GM23248 (cell line): ENCODE measurements around the gene CACNA2D2.

ENCODE experiments used
- EZH2 ChIP-seq: fragments of 200-600 bp; sonication (generic); IDR thresholded peaks from 2 replicates; pipeline ENCODE4 v1.6.1; 2018; ENCODE audit warnings: antibody characterized with exemption, mild to moderate bottlenecking; ENCODE audit not compliant: insufficient read depth, poor library complexity, severe bottlenecking
- EZH2phosphoT487 ChIP-seq: fragments of 200-600 bp; sonication (generic); IDR thresholded peaks from 2 replicates; pipeline ENCODE4 v1.6.1; 2018; ENCODE audit warnings: antibody characterized with exemption, moderate library complexity, mild to moderate bottlenecking, low read depth; ENCODE audit not compliant: insufficient read depth

GRCh38 chr3:50533807-50534461 lies 30.5 kb upstream of the CACNA2D2 start:
- TF ChIP-seq EZH2 (no peak), EZH2phosphoT487 (no peak)
